H9 (cell line): ENCODE data around the gene SPNS3. TPM values are rescaled to one million over a fixed set of nuclear protein-coding genes. Genes with fewer than 3 reads are reported as not detected.

Experiments
- DNase-seq: peaks from one replicate; pipeline ENCODE4 v3.0.0-alpha.2; 2017
- H2AFZ ChIP-seq: one replicate; pipeline ENCODE4 v1.6.1; 2013; ENCODE audit warnings: mild to moderate bottlenecking, low read length, control low read depth, moderate library complexity
- H2AK5ac ChIP-seq: 2 replicates; pipeline ENCODE4 v1.6.1; 2013; ENCODE audit warnings: low read length, control low read depth, mixed read lengths; ENCODE audit not compliant: insufficient read length
- H2BK120ac ChIP-seq: one replicate; pipeline ENCODE4 v1.6.1; 2013; ENCODE audit warnings: low read depth, mild to moderate bottlenecking, low read length, control low read depth, inconsistent platforms; ENCODE audit not compliant: poor library complexity, severe bottlenecking
- H2BK12ac ChIP-seq: 2 replicates; pipeline ENCODE4 v1.6.1; 2013; ENCODE audit warnings: low read length, control low read depth, mixed read lengths, low read depth; ENCODE audit not compliant: insufficient read length
- H2BK15ac ChIP-seq: 2 replicates; pipeline ENCODE4 v1.6.1; 2013; ENCODE audit warnings: low read depth, low read length, control low read depth
- H2BK20ac ChIP-seq: one replicate; pipeline ENCODE4 v1.6.1; 2013; ENCODE audit warnings: low read depth, mild to moderate bottlenecking, low read length, control low read depth, inconsistent platforms; ENCODE audit not compliant: poor library complexity, severe bottlenecking
- H2BK5ac ChIP-seq: 2 replicates; pipeline ENCODE4 v1.6.1; 2013; ENCODE audit warnings: low read length, control low read depth, mixed read lengths; ENCODE audit not compliant: insufficient read length
- H3K14ac ChIP-seq: 2 replicates; pipeline ENCODE4 v1.6.1; 2013; ENCODE audit warnings: low read length, control low read depth; ENCODE audit not compliant: insufficient read depth
- H3K18ac ChIP-seq: 2 replicates; pipeline ENCODE4 v1.6.1; 2013; ENCODE audit warnings: low read depth, mild to moderate bottlenecking, mixed read lengths, low read length, control low read depth; ENCODE audit not compliant: insufficient read length
- H3K23ac ChIP-seq: 2 replicates; pipeline ENCODE4 v1.6.1; 2013; ENCODE audit warnings: low read length, control low read depth, mixed read lengths, low read depth; ENCODE audit not compliant: insufficient read length
- H3K23me2 ChIP-seq: 2 replicates; pipeline ENCODE4 v1.6.1; 2013; ENCODE audit warnings: low read depth, mild to moderate bottlenecking, mixed read lengths, low read length, control low read depth; ENCODE audit not compliant: insufficient read length, poor library complexity, severe bottlenecking
- H3K27ac ChIP-seq: 2 replicates; pipeline ENCODE4 v1.5.1; 2013; ENCODE audit warnings: low read length, control low read depth, mixed read lengths, low read depth; ENCODE audit not compliant: insufficient read length
- H3K27me3 ChIP-seq: 2 replicates; pipeline ENCODE4 v1.6.1; 2013; ENCODE audit warnings: low read length, control low read depth, inconsistent platforms; ENCODE audit not compliant: insufficient read depth
- H3K4ac ChIP-seq: 2 replicates; pipeline ENCODE4 v1.6.1; 2013; ENCODE audit warnings: low read depth, mild to moderate bottlenecking, control low read depth, inconsistent platforms, low read length, moderate library complexity
- H3K4me1 ChIP-seq: 2 replicates; pipeline ENCODE4 v1.6.1; 2013; ENCODE audit warnings: low read length, control low read depth, inconsistent platforms; ENCODE audit not compliant: insufficient read depth
- H3K4me2 ChIP-seq: 2 replicates; pipeline ENCODE4 v1.6.1; 2013; ENCODE audit warnings: low read length, control low read depth, mixed read lengths; ENCODE audit not compliant: insufficient read length, insufficient read depth
- H3K56ac ChIP-seq: 2 replicates; pipeline ENCODE4 v1.6.1; 2013; ENCODE audit warnings: low read depth, mild to moderate bottlenecking, mixed read lengths, low read length, control low read depth; ENCODE audit not compliant: insufficient read length
- H3K79me1 ChIP-seq: 2 replicates; pipeline ENCODE4 v1.6.1; 2013; ENCODE audit warnings: low read depth, mild to moderate bottlenecking, moderate library complexity, low read length, control low read depth, inconsistent platforms; ENCODE audit not compliant: insufficient read depth, poor library complexity, severe bottlenecking
- H3K79me2 ChIP-seq: 2 replicates; pipeline ENCODE4 v1.6.1; 2013; ENCODE audit warnings: low read length, control low read depth, inconsistent platforms; ENCODE audit not compliant: insufficient read depth
- H3K9ac ChIP-seq: 2 replicates; pipeline ENCODE4 v1.6.1; 2013; ENCODE audit warnings: low read length, control low read depth, mixed read lengths; ENCODE audit not compliant: insufficient read length; ENCODE audit errors: extremely low read depth
- H3K9me3 ChIP-seq: one replicate; pipeline ENCODE4 v1.6.1; 2013; ENCODE audit warnings: low read depth, low read length, inconsistent platforms; ENCODE audit not compliant: control insufficient read depth
- H3T11ph ChIP-seq: one replicate; pipeline ENCODE4 v1.6.1; 2013; ENCODE audit warnings: mild to moderate bottlenecking, low read length, control low read depth, inconsistent platforms
- H4K20me1 ChIP-seq: one replicate; pipeline ENCODE4 v1.6.1; 2013; ENCODE audit not compliant: control insufficient read depth, insufficient read length, insufficient read depth
- H4K5ac ChIP-seq: 2 replicates; pipeline ENCODE4 v1.6.1; 2013; ENCODE audit warnings: low read depth, mild to moderate bottlenecking, mixed read lengths, low read length, control low read depth; ENCODE audit not compliant: insufficient read length
- H4K8ac ChIP-seq: replicated peaks from 2 replicates; pipeline ENCODE4 v1.6.1; 2013; ENCODE audit warnings: low read length, control low read depth, mixed read lengths, low read depth; ENCODE audit not compliant: insufficient read length
- H4K91ac ChIP-seq: 2 replicates; pipeline ENCODE4 v1.6.1; 2013; ENCODE audit warnings: low read depth, mild to moderate bottlenecking, moderate library complexity, mixed read lengths, low read length, control low read depth; ENCODE audit not compliant: insufficient read length
- H3K27ac Mint-ChIP-seq, 3 experiments: 2 replicates in 2 of 3; 3 replicates in 1 of 3; pipeline ENCODE4 v1.8.0; 2020 to 2021; ENCODE audit warnings: mixed read lengths in 3 of 3, mild to moderate bottlenecking in 1 of 3, moderate library complexity in 1 of 3
- H3K27me3 Mint-ChIP-seq: 2 replicates; pipeline ENCODE4 v1.8.0; 2021; ENCODE audit warnings: low read depth, mild to moderate bottlenecking, moderate library complexity, mixed read lengths
- H3K36me3 Mint-ChIP-seq, 3 experiments: 2 replicates in 2 of 3; 3 replicates in 1 of 3; pipeline ENCODE4 v1.8.0; 2020 to 2021; ENCODE audit warnings: low read depth in 3 of 3, mixed read lengths in 3 of 3; ENCODE audit not compliant: insufficient read depth in 1 of 3
- H3K4me1 Mint-ChIP-seq, 2 experiments: 2 replicates each; pipeline ENCODE4 v1.8.0; 2020; ENCODE audit warnings: mixed read lengths in 2 of 2
- H3K4me3 Mint-ChIP-seq, 2 experiments: 2 replicates in 1 of 2; 3 replicates in 1 of 2; pipeline ENCODE4 v1.8.0; 2020 to 2021; ENCODE audit warnings: mild to moderate bottlenecking in 2 of 2, mixed read lengths in 2 of 2, moderate library complexity in 1 of 2
- H3K9me3 Mint-ChIP-seq, 2 experiments: 2 replicates in 1 of 2; 3 replicates in 1 of 2; pipeline ENCODE4 v1.8.0; 2020; ENCODE audit warnings: mild to moderate bottlenecking in 2 of 2, mixed read lengths in 2 of 2, moderate library complexity in 1 of 2
- WGBS: extraction: QIAGEN DNeasy Blood & Tissue Kit; methylation state at CpG from one replicate; pipeline ENCODE4 v1.1.7; 2013; ENCODE audit warnings: missing lambda C conversion rate, low lambda C conversion rate, mixed read lengths; ENCODE audit not compliant: insufficient read length; ENCODE audit errors: extremely low coverage; 5-methylcytosine and 5-hydroxymethylcytosine counted together
- total RNA-seq: library from RNA; stranded (reverse); gene quantifications from 2 replicates; pipeline ENCODE4 v1.2.1, GENCODE V29; 2021
- TF ChIP-seq, protein P1 (sequence below): fragments of 200-600 bp; sonication (generic); conservative IDR thresholded peaks from 3 replicates; pipeline ENCODE4 v1.8.0; 2021; ENCODE audit warnings: antibody characterized with exemption, mild to moderate bottlenecking

Gene SPNS3
- total RNA-seq, 1 experiment from 2014 or later = not detected

DNA sequence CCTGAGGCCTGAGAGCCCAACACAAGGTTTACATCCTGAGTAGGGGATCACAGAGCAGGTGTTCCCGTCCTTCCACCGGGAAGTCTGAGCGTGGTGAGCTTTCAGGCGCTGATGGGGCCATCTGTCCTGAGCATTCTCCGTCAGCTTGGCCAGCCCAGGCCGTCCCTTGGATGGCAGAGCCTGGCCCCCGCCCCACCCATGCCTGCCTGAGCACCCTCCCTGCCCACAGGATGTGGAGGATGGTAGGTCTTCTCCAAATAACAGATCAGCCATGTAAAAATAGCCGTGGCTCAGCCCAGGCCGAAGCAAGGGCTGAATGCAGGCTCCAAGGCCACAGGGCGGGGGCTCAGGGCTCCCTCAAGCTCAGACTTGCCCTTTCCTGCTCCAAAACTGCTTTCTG, 85.2 kb downstream of the SPNS3 start:
- H3K4me1 Mint-ChIP-seq = peaks cover 7 to 22% of the 10 kb centered on the region in 2 experiments
- H3K27ac Mint-ChIP-seq = no peak overlapping the region
- no peaks in the 10 kb centered on the region for H3K27me3 ChIP-seq
- no peak overlapping the region for H3K23ac ChIP-seq
- H3K27me3 Mint-ChIP-seq = peaks cover 47% of the 10 kb centered on the region
- H2AFZ ChIP-seq = no peak overlapping the region
- H3K56ac ChIP-seq = no peak overlapping the region
- no peaks in the 10 kb centered on the region for H3K9me3 Mint-ChIP-seq
- no peak overlapping the region for H3K18ac ChIP-seq
- no peak overlapping the region for H2AK5ac ChIP-seq
- TF ChIP-seq, protein P1, sequence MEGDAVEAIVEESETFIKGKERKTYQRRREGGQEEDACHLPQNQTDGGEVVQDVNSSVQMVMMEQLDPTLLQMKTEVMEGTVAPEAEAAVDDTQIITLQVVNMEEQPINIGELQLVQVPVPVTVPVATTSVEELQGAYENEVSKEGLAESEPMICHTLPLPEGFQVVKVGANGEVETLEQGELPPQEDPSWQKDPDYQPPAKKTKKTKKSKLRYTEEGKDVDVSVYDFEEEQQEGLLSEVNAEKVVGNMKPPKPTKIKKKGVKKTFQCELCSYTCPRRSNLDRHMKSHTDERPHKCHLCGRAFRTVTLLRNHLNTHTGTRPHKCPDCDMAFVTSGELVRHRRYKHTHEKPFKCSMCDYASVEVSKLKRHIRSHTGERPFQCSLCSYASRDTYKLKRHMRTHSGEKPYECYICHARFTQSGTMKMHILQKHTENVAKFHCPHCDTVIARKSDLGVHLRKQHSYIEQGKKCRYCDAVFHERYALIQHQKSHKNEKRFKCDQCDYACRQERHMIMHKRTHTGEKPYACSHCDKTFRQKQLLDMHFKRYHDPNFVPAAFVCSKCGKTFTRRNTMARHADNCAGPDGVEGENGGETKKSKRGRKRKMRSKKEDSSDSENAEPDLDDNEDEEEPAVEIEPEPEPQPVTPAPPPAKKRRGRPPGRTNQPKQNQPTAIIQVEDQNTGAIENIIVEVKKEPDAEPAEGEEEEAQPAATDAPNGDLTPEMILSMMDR = no peak
- H2BK5ac ChIP-seq = no peak overlapping the region
- H4K91ac ChIP-seq = no peak overlapping the region
- no peak overlapping the region for H3T11ph ChIP-seq
- no peak overlapping the region for H2BK12ac ChIP-seq
- H3K9ac ChIP-seq = no peak overlapping the region
- H3K4ac ChIP-seq = no peak overlapping the region
- no peak overlapping the region for H4K8ac ChIP-seq
- no CpG with 5 or more reads among the region's 10 CpGs for WGBS
- H3K4me3 Mint-ChIP-seq = no peak overlapping the region
- H3K23me2 ChIP-seq = no peaks in the 10 kb centered on the region
- no peak for DNase-seq
- H3K27ac ChIP-seq = no peak overlapping the region
- no peaks in the 10 kb centered on the region for H4K20me1 ChIP-seq
- H3K9me3 ChIP-seq = no peaks in the 10 kb centered on the region
- no peaks in the 10 kb centered on the region for H3K4me1 ChIP-seq
- no peak overlapping the region for H3K14ac ChIP-seq
- H2BK20ac ChIP-seq = no peak overlapping the region
- H2BK120ac ChIP-seq = no peak overlapping the region
- H2BK15ac ChIP-seq = no peak overlapping the region
- no peak overlapping the region for H3K4me2 ChIP-seq
- H3K79me1 ChIP-seq = no peaks in the 10 kb centered on the region
- H3K36me3 Mint-ChIP-seq = no peaks in the 10 kb centered on the region
- no peak overlapping the region for H4K5ac ChIP-seq
- H3K79me2 ChIP-seq = no peaks in the 10 kb centered on the region
